H9 (cell line): ENCODE results near the gene C1QTNF3. TPM values are rescaled to one million over a fixed set of nuclear protein-coding genes. Genes with fewer than 3 reads are reported as not detected.

ENCODE experiments used
- DNase-seq: peaks from one replicate; pipeline ENCODE4 v3.0.0-alpha.2; 2017
- H2AFZ ChIP-seq: one replicate; pipeline ENCODE4 v1.6.1; 2013; ENCODE audit warnings: mild to moderate bottlenecking, low read length, control low read depth, moderate library complexity
- H2AK5ac ChIP-seq: 2 replicates; pipeline ENCODE4 v1.6.1; 2013; ENCODE audit warnings: low read length, control low read depth, mixed read lengths; ENCODE audit not compliant: insufficient read length
- H2BK120ac ChIP-seq: one replicate; pipeline ENCODE4 v1.6.1; 2013; ENCODE audit warnings: low read depth, mild to moderate bottlenecking, low read length, control low read depth, inconsistent platforms; ENCODE audit not compliant: poor library complexity, severe bottlenecking
- H2BK12ac ChIP-seq: 2 replicates; pipeline ENCODE4 v1.6.1; 2013; ENCODE audit warnings: low read length, control low read depth, mixed read lengths, low read depth; ENCODE audit not compliant: insufficient read length
- H2BK15ac ChIP-seq: 2 replicates; pipeline ENCODE4 v1.6.1; 2013; ENCODE audit warnings: low read depth, low read length, control low read depth
- H2BK20ac ChIP-seq: one replicate; pipeline ENCODE4 v1.6.1; 2013; ENCODE audit warnings: low read depth, mild to moderate bottlenecking, low read length, control low read depth, inconsistent platforms; ENCODE audit not compliant: poor library complexity, severe bottlenecking
- H2BK5ac ChIP-seq: 2 replicates; pipeline ENCODE4 v1.6.1; 2013; ENCODE audit warnings: low read length, control low read depth, mixed read lengths; ENCODE audit not compliant: insufficient read length
- H3K14ac ChIP-seq: 2 replicates; pipeline ENCODE4 v1.6.1; 2013; ENCODE audit warnings: low read length, control low read depth; ENCODE audit not compliant: insufficient read depth
- H3K18ac ChIP-seq: 2 replicates; pipeline ENCODE4 v1.6.1; 2013; ENCODE audit warnings: low read depth, mild to moderate bottlenecking, mixed read lengths, low read length, control low read depth; ENCODE audit not compliant: insufficient read length
- H3K23ac ChIP-seq: 2 replicates; pipeline ENCODE4 v1.6.1; 2013; ENCODE audit warnings: low read length, control low read depth, mixed read lengths, low read depth; ENCODE audit not compliant: insufficient read length
- H3K23me2 ChIP-seq: 2 replicates; pipeline ENCODE4 v1.6.1; 2013; ENCODE audit warnings: low read depth, mild to moderate bottlenecking, mixed read lengths, low read length, control low read depth; ENCODE audit not compliant: insufficient read length, poor library complexity, severe bottlenecking
- H3K27ac ChIP-seq: 2 replicates; pipeline ENCODE4 v1.5.1; 2013; ENCODE audit warnings: low read length, control low read depth, mixed read lengths, low read depth; ENCODE audit not compliant: insufficient read length
- H3K27me3 ChIP-seq: 2 replicates; pipeline ENCODE4 v1.6.1; 2013; ENCODE audit warnings: low read length, control low read depth, inconsistent platforms; ENCODE audit not compliant: insufficient read depth
- H3K4ac ChIP-seq: 2 replicates; pipeline ENCODE4 v1.6.1; 2013; ENCODE audit warnings: low read depth, mild to moderate bottlenecking, control low read depth, inconsistent platforms, low read length, moderate library complexity
- H3K4me1 ChIP-seq: 2 replicates; pipeline ENCODE4 v1.6.1; 2013; ENCODE audit warnings: low read length, control low read depth, inconsistent platforms; ENCODE audit not compliant: insufficient read depth
- H3K4me2 ChIP-seq: 2 replicates; pipeline ENCODE4 v1.6.1; 2013; ENCODE audit warnings: low read length, control low read depth, mixed read lengths; ENCODE audit not compliant: insufficient read length, insufficient read depth
- H3K56ac ChIP-seq: 2 replicates; pipeline ENCODE4 v1.6.1; 2013; ENCODE audit warnings: low read depth, mild to moderate bottlenecking, mixed read lengths, low read length, control low read depth; ENCODE audit not compliant: insufficient read length
- H3K79me1 ChIP-seq: 2 replicates; pipeline ENCODE4 v1.6.1; 2013; ENCODE audit warnings: low read depth, mild to moderate bottlenecking, moderate library complexity, low read length, control low read depth, inconsistent platforms; ENCODE audit not compliant: insufficient read depth, poor library complexity, severe bottlenecking
- H3K79me2 ChIP-seq: 2 replicates; pipeline ENCODE4 v1.6.1; 2013; ENCODE audit warnings: low read length, control low read depth, inconsistent platforms; ENCODE audit not compliant: insufficient read depth
- H3K9ac ChIP-seq: 2 replicates; pipeline ENCODE4 v1.6.1; 2013; ENCODE audit warnings: low read length, control low read depth, mixed read lengths; ENCODE audit not compliant: insufficient read length; ENCODE audit errors: extremely low read depth
- H3K9me3 ChIP-seq: one replicate; pipeline ENCODE4 v1.6.1; 2013; ENCODE audit warnings: low read depth, low read length, inconsistent platforms; ENCODE audit not compliant: control insufficient read depth
- H3T11ph ChIP-seq: one replicate; pipeline ENCODE4 v1.6.1; 2013; ENCODE audit warnings: mild to moderate bottlenecking, low read length, control low read depth, inconsistent platforms
- H4K20me1 ChIP-seq: one replicate; pipeline ENCODE4 v1.6.1; 2013; ENCODE audit not compliant: control insufficient read depth, insufficient read length, insufficient read depth
- H4K5ac ChIP-seq: 2 replicates; pipeline ENCODE4 v1.6.1; 2013; ENCODE audit warnings: low read depth, mild to moderate bottlenecking, mixed read lengths, low read length, control low read depth; ENCODE audit not compliant: insufficient read length
- H4K8ac ChIP-seq: replicated peaks from 2 replicates; pipeline ENCODE4 v1.6.1; 2013; ENCODE audit warnings: low read length, control low read depth, mixed read lengths, low read depth; ENCODE audit not compliant: insufficient read length
- H4K91ac ChIP-seq: 2 replicates; pipeline ENCODE4 v1.6.1; 2013; ENCODE audit warnings: low read depth, mild to moderate bottlenecking, moderate library complexity, mixed read lengths, low read length, control low read depth; ENCODE audit not compliant: insufficient read length
- H3K27ac Mint-ChIP-seq, 3 experiments: 2 replicates in 2 of 3; 3 replicates in 1 of 3; pipeline ENCODE4 v1.8.0; 2020 to 2021; ENCODE audit warnings: mixed read lengths in 3 of 3, mild to moderate bottlenecking in 1 of 3, moderate library complexity in 1 of 3
- H3K27me3 Mint-ChIP-seq: 2 replicates; pipeline ENCODE4 v1.8.0; 2021; ENCODE audit warnings: low read depth, mild to moderate bottlenecking, moderate library complexity, mixed read lengths
- H3K36me3 Mint-ChIP-seq, 3 experiments: 2 replicates in 2 of 3; 3 replicates in 1 of 3; pipeline ENCODE4 v1.8.0; 2020 to 2021; ENCODE audit warnings: low read depth in 3 of 3, mixed read lengths in 3 of 3; ENCODE audit not compliant: insufficient read depth in 1 of 3
- H3K4me1 Mint-ChIP-seq, 2 experiments: 2 replicates each; pipeline ENCODE4 v1.8.0; 2020; ENCODE audit warnings: mixed read lengths in 2 of 2
- H3K4me3 Mint-ChIP-seq, 2 experiments: 2 replicates in 1 of 2; 3 replicates in 1 of 2; pipeline ENCODE4 v1.8.0; 2020 to 2021; ENCODE audit warnings: mild to moderate bottlenecking in 2 of 2, mixed read lengths in 2 of 2, moderate library complexity in 1 of 2
- H3K9me3 Mint-ChIP-seq, 2 experiments: 2 replicates in 1 of 2; 3 replicates in 1 of 2; pipeline ENCODE4 v1.8.0; 2020; ENCODE audit warnings: mild to moderate bottlenecking in 2 of 2, mixed read lengths in 2 of 2, moderate library complexity in 1 of 2
- WGBS: extraction: QIAGEN DNeasy Blood & Tissue Kit; methylation state at CpG from one replicate; pipeline ENCODE4 v1.1.7; 2013; ENCODE audit warnings: missing lambda C conversion rate, low lambda C conversion rate, mixed read lengths; ENCODE audit not compliant: insufficient read length; ENCODE audit errors: extremely low coverage; 5-methylcytosine and 5-hydroxymethylcytosine counted together
- total RNA-seq: library from RNA; stranded (reverse); gene quantifications from 2 replicates; pipeline ENCODE4 v1.2.1, GENCODE V29; 2021
- TF ChIP-seq, protein P1 (sequence below): fragments of 200-600 bp; sonication (generic); conservative IDR thresholded peaks from 3 replicates; pipeline ENCODE4 v1.8.0; 2021; ENCODE audit warnings: antibody characterized with exemption, mild to moderate bottlenecking

Gene C1QTNF3
- total RNA-seq, 1 experiment from 2014 or later = 1.1 TPM

DNA sequence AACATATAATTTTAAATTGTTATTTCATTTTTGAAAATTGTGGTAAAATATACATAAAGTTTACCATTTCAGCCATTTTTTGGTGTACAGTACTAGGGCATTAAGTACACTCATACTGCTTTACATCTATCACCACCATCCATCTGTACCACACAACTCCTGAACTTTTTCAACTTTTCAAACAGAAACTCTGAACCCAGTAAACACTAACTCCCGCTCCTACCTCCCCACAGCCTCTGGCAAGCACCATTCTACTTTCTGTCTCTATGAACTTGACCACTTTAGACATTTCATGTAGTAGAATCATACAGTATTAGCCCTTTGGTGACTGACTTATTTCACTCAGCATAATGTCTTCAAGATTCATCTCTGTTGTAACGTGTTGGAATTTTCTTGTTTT, 50.1 kb downstream of the C1QTNF3 start:
- H3K36me3 Mint-ChIP-seq = peaks cover 12 to 25% (median 20%) of the 10 kb centered on the region in 3 experiments; a peak in 6 of 7 replicates
- H4K5ac ChIP-seq = no peak overlapping the region
- TF ChIP-seq, protein P1, sequence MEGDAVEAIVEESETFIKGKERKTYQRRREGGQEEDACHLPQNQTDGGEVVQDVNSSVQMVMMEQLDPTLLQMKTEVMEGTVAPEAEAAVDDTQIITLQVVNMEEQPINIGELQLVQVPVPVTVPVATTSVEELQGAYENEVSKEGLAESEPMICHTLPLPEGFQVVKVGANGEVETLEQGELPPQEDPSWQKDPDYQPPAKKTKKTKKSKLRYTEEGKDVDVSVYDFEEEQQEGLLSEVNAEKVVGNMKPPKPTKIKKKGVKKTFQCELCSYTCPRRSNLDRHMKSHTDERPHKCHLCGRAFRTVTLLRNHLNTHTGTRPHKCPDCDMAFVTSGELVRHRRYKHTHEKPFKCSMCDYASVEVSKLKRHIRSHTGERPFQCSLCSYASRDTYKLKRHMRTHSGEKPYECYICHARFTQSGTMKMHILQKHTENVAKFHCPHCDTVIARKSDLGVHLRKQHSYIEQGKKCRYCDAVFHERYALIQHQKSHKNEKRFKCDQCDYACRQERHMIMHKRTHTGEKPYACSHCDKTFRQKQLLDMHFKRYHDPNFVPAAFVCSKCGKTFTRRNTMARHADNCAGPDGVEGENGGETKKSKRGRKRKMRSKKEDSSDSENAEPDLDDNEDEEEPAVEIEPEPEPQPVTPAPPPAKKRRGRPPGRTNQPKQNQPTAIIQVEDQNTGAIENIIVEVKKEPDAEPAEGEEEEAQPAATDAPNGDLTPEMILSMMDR = no peak

More for the DNA sequence above, 50.1 kb downstream of the C1QTNF3 start:
- H4K8ac ChIP-seq = no peak overlapping the region
- H3K4ac ChIP-seq = no peak overlapping the region
- H3K23me2 ChIP-seq = no peaks in the 10 kb centered on the region
- H2AFZ ChIP-seq = no peak overlapping the region
- no peaks in the 10 kb centered on the region for H3K9me3 ChIP-seq
- Mint-ChIP-seq H3K27me3 (no peaks in the 10 kb centered on the region), H3K27ac (0 out of 7 replicates have a peak overlapping the region, but pooled peaks of 1 of the 3 experiments have one; percentile 38), H3K4me1 (peaks cover 4 to 5% of the 10 kb centered on the region in 2 experiments; a peak in 1 of 4 replicates), H3K4me3 (no peak overlapping the region), H3K9me3 (no peaks in the 10 kb centered on the region)
- no peak overlapping the region for H2BK20ac ChIP-seq
- no peak overlapping the region for H3K14ac ChIP-seq
- H3K79me1 ChIP-seq = no peaks in the 10 kb centered on the region
- no peak for DNase-seq
- H3K9ac ChIP-seq = no peak overlapping the region
- no peak overlapping the region for H3K27ac ChIP-seq
- H3K4me2 ChIP-seq = no peak overlapping the region
- no peaks in the 10 kb centered on the region for H3K27me3 ChIP-seq
- H2BK15ac ChIP-seq = no peak overlapping the region
- no peak overlapping the region for H3K23ac ChIP-seq
- no peak overlapping the region for H3K18ac ChIP-seq
- H3K56ac ChIP-seq = no peak overlapping the region
- no peaks in the 10 kb centered on the region for H3K4me1 ChIP-seq
- H2BK120ac ChIP-seq = no peak overlapping the region
- no peaks in the 10 kb centered on the region for H3K79me2 ChIP-seq
- H4K91ac ChIP-seq = no peak overlapping the region
- WGBS = no CpG with 5 or more reads among the region's 2 CpGs
- no peaks in the 10 kb centered on the region for H4K20me1 ChIP-seq
- H2AK5ac ChIP-seq = no peak overlapping the region
- H3T11ph ChIP-seq = no peak overlapping the region
- H2BK5ac ChIP-seq = no peak overlapping the region
- H2BK12ac ChIP-seq = no peak overlapping the region
